ENCODE measurements around the gene ASTN2. TPM values are rescaled to one million over a fixed set of nuclear protein-coding genes. Genes with fewer than 3 reads are reported as not detected.
"Not testable (repeated sequence)": the region's sequence is repeated elsewhere in the genome, so short reads cannot be mapped to it uniquely, and the experiment has no call there.

ASTN2 gene
- total and polyA plus RNA-seq, 10 donors = 0.87 to 6.1 (median 3.7) TPM

DNA sequence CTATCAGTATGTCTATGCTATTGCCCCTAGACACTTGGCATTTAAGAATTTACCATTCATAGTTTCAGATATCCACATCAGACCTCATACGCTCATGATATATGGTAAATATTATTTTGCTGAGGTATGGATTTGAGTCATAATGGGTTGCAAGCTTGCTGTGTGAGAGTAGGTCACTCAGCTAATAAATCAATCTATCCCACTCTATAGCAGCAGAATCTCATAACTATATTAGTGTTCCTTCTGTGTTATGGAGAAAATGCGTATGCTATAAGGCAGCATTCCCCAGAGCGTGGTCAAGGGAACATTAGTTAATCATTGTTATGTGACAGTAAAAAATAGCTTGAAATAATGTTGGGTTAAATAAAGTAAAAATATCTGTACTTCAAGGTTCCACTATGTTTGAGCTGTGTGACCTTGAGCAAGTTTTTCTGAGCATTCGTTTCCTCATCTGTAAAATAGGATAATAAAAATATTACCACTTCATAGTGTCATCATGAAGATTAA, 720.0 kb downstream of the ASTN2 start:
- Histone ChIP-seq H3K36me3 (peaks cover 5 to 27% (median 24%) of the 10 kb centered on the region in 6 donors), H3K9me3 (no peaks in the 10 kb centered on the region), H3K27ac (no peak overlapping the region), H3K27me3 (replicated peaks in 1 of 7) (no peaks in the 10 kb centered on the region), H3K4me1 (peaks cover under 1 to 53% (median 29%) of the 10 kb centered on the region in 6 donors), H3K4me3 (no peak overlapping the region)
- TF ChIP-seq POLR2AphosphoS5 (IDR thresholded peaks at IDR 0.05) = no peak
- TF ChIP-seq, protein P1, sequence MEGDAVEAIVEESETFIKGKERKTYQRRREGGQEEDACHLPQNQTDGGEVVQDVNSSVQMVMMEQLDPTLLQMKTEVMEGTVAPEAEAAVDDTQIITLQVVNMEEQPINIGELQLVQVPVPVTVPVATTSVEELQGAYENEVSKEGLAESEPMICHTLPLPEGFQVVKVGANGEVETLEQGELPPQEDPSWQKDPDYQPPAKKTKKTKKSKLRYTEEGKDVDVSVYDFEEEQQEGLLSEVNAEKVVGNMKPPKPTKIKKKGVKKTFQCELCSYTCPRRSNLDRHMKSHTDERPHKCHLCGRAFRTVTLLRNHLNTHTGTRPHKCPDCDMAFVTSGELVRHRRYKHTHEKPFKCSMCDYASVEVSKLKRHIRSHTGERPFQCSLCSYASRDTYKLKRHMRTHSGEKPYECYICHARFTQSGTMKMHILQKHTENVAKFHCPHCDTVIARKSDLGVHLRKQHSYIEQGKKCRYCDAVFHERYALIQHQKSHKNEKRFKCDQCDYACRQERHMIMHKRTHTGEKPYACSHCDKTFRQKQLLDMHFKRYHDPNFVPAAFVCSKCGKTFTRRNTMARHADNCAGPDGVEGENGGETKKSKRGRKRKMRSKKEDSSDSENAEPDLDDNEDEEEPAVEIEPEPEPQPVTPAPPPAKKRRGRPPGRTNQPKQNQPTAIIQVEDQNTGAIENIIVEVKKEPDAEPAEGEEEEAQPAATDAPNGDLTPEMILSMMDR (IDR thresholded peaks at IDR 0.05 in 8 of 11, conservative IDR thresholded peaks at IDR 0.05 in 3 of 11) = no peak
- no peak for TF ChIP-seq POLR2A (IDR thresholded peaks at IDR 0.05)
- no peak for DNase-seq
- intact Hi-C loops (cut with DNase I; ENCODE audit: low total_unique reads) = no loop called here
- WGBS, 5 donors = 78 to 84% (median 81%) methylated on average over 4 of the region's 4 CpGs

DNA sequence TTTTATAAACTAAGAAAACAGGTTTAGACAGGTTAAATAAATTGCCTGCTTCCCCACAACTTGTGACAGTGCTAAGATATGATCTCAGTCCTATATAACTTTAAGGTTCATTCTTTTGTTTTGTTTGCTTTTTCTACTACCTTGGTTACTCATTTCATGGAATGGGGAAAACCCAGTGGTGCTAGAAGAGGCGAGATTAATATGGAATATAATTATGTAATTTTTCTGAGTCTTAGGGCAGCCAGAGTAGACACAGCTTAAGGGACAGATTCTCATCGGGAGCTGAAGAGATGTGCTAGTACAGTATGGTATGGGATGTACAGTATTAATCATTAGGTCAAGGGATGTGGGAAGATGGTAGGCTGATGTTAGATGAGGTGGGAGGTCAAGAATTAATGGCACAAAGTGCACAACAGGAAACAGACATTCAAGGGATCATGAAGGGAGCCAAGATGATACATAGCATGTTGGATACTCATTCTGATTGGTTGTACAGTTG, 721.6 kb downstream of the ASTN2 start:
- intact Hi-C loops (cut with DNase I; ENCODE audit: low total_unique reads) = no loop called here
- Histone ChIP-seq H3K4me3 (no peak overlapping the region), H3K27ac (no peak overlapping the region), H3K36me3 (peaks cover 0 to 11% (median 10%) of the 10 kb centered on the region in 6 donors), H3K27me3 (replicated peaks in 1 of 7) (no peaks in the 10 kb centered on the region), H3K4me1 (peaks cover 6 to 68% (median 43%) of the 10 kb centered on the region in 6 donors), H3K9me3 (no peaks in the 10 kb centered on the region)
- WGBS, 5 donors = 64 to 78% (median 74%) methylated on average over 2 of the region's 2 CpGs
- DNase-seq = no peak
- TF ChIP-seq POLR2AphosphoS5 (IDR thresholded peaks at IDR 0.05) (no peak), POLR2A (IDR thresholded peaks at IDR 0.05) (no peak)
- TF ChIP-seq, protein P1 (IDR thresholded peaks at IDR 0.05 in 8 of 11, conservative IDR thresholded peaks at IDR 0.05 in 3 of 11) = no peak

DNA sequence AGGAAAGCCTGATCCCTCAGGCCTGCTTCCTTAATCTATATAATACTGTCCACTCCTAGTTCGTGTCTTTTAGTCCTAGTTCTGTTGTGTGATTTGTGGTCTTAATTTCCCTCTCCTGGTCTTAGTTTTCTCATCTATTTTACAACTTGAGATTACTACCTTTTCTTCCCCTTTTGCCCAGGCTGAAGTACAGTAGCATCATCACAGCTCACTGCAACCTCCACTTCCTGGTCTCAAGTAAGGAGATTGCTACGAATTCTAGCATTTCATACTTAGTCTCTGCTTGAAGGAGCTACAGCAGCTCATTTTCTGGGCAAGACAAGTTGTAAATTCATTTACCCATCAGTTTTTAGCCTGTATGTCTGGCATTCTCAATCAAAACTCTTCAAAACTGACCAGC, 722.2 kb downstream of the ASTN2 start:
- TF ChIP-seq POLR2AphosphoS5 (IDR thresholded peaks at IDR 0.05) (no peak), POLR2A (IDR thresholded peaks at IDR 0.05) (no peak)
- TF ChIP-seq, protein P1 (IDR thresholded peaks at IDR 0.05 in 8 of 11, conservative IDR thresholded peaks at IDR 0.05 in 3 of 11) = no peak
- H3K36me3 ChIP-seq = peaks cover 0 to 5% (median 3%) of the 10 kb centered on the region in 6 donors
- H3K4me3 ChIP-seq = no peak overlapping the region
- peaks cover 12 to 74% (median 49%) of the 10 kb centered on the region in 6 donors for H3K4me1 ChIP-seq
- intact Hi-C loops (cut with DNase I; ENCODE audit: low total_unique reads) = no loop called here
- no peak for DNase-seq
- H3K9me3 ChIP-seq = no peaks in the 10 kb centered on the region
- no peak overlapping the region for H3K27ac ChIP-seq
- H3K27me3 ChIP-seq (replicated peaks in 1 of 7) = no peaks in the 10 kb centered on the region
- WGBS, 5 donors = 42 to 63% (median 47%) methylated on average over 2 of the region's 2 CpGs

DNA sequence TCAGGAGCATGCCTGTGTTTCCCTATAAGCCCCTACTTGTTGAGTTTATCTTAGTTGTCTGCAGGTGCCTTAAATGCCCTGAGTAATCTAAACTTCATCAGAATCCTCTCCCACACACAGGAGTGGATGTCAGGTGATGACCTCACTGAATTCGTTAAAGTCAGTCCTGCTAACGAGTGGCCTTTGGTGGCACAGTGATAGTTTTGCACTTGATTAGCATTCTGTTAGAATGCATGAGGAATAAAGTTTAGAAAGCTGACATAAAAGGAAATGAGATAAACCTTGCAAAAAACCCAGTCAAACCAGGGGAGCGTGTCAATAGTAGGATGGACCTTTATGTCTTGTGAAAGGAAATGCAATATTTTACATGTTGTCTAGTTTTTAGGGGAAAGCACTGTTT, 723.2 kb downstream of the ASTN2 start:
- no peak for DNase-seq
- intact Hi-C loops (cut with DNase I; ENCODE audit: low total_unique reads) = no loop called here
- Histone ChIP-seq H3K4me3 (no peak overlapping the region), H3K4me1 (peaks cover 12 to 81% (median 54%) of the 10 kb centered on the region in 6 donors), H3K27me3 (replicated peaks in 1 of 7) (peaks cover 0 to 4% (median 0%) of the 10 kb centered on the region in 7 donors), H3K9me3 (no peaks in the 10 kb centered on the region), H3K27ac (no peak overlapping the region), H3K36me3 (no peaks in the 10 kb centered on the region)
- WGBS, 5 donors = 60 to 75% (median 62%) methylated on average over 3 of the region's 3 CpGs
- TF ChIP-seq POLR2AphosphoS5 (IDR thresholded peaks at IDR 0.05) = no peak
- TF ChIP-seq, protein P1 (IDR thresholded peaks at IDR 0.05 in 8 of 11, conservative IDR thresholded peaks at IDR 0.05 in 3 of 11) = no peak
- TF ChIP-seq POLR2A (IDR thresholded peaks at IDR 0.05) = no peak

DNA sequence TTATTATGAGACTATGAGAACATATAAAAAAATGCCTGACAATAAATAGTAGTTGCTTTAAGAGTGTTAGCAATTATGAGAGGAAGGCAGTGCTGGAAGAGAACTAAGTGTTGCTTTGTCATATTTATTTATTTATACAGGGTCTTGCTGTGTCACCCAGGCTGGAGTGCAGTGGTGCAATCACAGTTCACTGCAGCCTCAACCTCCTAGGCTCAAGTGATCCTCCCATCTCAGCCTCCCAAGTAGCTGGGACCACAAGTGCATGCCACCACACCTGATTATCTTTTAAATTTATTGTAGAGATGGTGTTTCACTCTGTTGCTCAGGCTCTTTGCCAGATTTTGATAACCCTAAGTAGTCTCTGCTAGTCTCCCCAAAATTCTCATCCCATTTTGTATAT, 724.1 kb downstream of the ASTN2 start:
- peaks cover 15 to 88% (median 60%) of the 10 kb centered on the region in 6 donors for H3K4me1 ChIP-seq
- H3K36me3 ChIP-seq; intact Hi-C loops (cut with DNase I; ENCODE audit: low total_unique reads); H3K27ac ChIP-seq; H3K4me3 ChIP-seq; H3K9me3 ChIP-seq; DNase-seq; H3K27me3 ChIP-seq (replicated peaks in 1 of 7): not testable (repeated sequence)

All from spleen (tissue), 11 donors.